Fibroblast of skin of left biceps (primary cell): Measurements from ENCODE around the gene DDX52.

ENCODE experiments used
- DNase-seq, 2 experiments: peaks; one replicate each; pipeline ENCODE4 v3.0.0-alpha.2; 2013; ENCODE audit warnings: low read depth in 2 of 2

DDX52 gene

GRCh38 chr17:37576281-37576680 lies 67.0 kb downstream of the DDX52 start:
- DNase-seq = no peak

- no peak for DNase-seq
Observed at GRCh38 chr17:37574427-37574826, 68.8 kb downstream of the DDX52 start.

- DNase-seq = no peak
Observed at GRCh38 chr17:37571674-37572073, 71.6 kb downstream of the DDX52 start.

- no peak for DNase-seq
Observed at GRCh38 chr17:37570527-37571093, 72.6 kb downstream of the DDX52 start.

GRCh38 chr17:37568350-37569053 lies 74.7 kb downstream of the DDX52 start:
- no peak for DNase-seq

- DNase-seq = no peak
Observed at GRCh38 chr17:37567538-37567937, 75.7 kb downstream of the DDX52 start.

GRCh38 chr17:37567137-37567536 lies 76.1 kb downstream of the DDX52 start:
- DNase-seq = no peak

GRCh38 chr17:37564252-37564651 lies 79.0 kb downstream of the DDX52 start:
- DNase-seq = no peak

- DNase-seq = no peak
Observed at GRCh38 chr17:37562016-37562745, 81.1 kb downstream of the DDX52 start.
